Peyer's patch (tissue), 4 donors: ENCODE results near the gene SEMA3F. TPM values are rescaled to one million over a fixed set of nuclear protein-coding genes. Genes with fewer than 3 reads are reported as not detected.
A peak's percentile ranks its signal among the peaks of the same experiment; 100 is the strongest.

Experiments used
- DNase-seq, 3 donors: peaks; one replicate each; pipeline ENCODE4 v3.0.0-alpha.2; 2017 to 2019
- H3K27ac ChIP-seq, 4 donors: fragments of 200-600 bp; sonication (generic); one replicate each; pipeline ENCODE4 v1.5.1; 2016 to 2019
- H3K27me3 ChIP-seq, 2 donors: fragments of 200-600 bp; sonication (generic); one replicate each; pipeline ENCODE4 v1.5.1; 2019
- H3K36me3 ChIP-seq, 3 donors: fragments of 200-600 bp; sonication (generic); one replicate each; pipeline ENCODE4 v1.5.1; 2016 to 2019
- H3K4me1 ChIP-seq, 4 donors: fragments of 200-600 bp; sonication (generic); one replicate each; pipeline ENCODE4 v1.5.1; 2016 to 2019
- H3K4me3 ChIP-seq, 4 donors: fragments of 200-600 bp; sonication (generic); 1 replicate in 3 of 4; 2 replicates in 1 of 4; pipeline ENCODE4 v1.5.1; 2016 to 2019; ENCODE audit warnings: mild to moderate bottlenecking in 1 of 4
- H3K9me3 ChIP-seq, 4 donors: fragments of 200-600 bp; sonication (generic); one replicate each; pipeline ENCODE4 v1.5.1; 2016 to 2019; ENCODE audit warnings: mild to moderate bottlenecking in 1 of 4
- CTCF ChIP-seq, 6 experiments: fragments of 450-650 bp in 4 of 6; fragments of 200-600 bp in 2 of 6; sonication (generic) in 1 of 6; IDR thresholded peaks; one replicate each; pipeline ENCODE4 v1.5.1; 2017 to 2019; ENCODE audit warnings: antibody characterized with exemption in 6 of 6, mild to moderate bottlenecking in 3 of 6, moderate library complexity in 1 of 6
- POLR2A ChIP-seq, 2 donors: fragments of 450-650 bp; IDR thresholded peaks; one replicate each; pipeline ENCODE4 v1.5.1; 2017; ENCODE audit warnings: antibody characterized with exemption in 2 of 2, mild to moderate bottlenecking in 2 of 2, moderate library complexity in 2 of 2
- total RNA-seq, 4 donors: library from RNA; depleted of rRNA; stranded (reverse); fragments of >200 nt; gene quantifications; one replicate each; pipeline ENCODE4 v1.1.0, GENCODE V29; 2016

SEMA3F gene
- total RNA-seq, 4 donors from 2014 or later, result 21.2 to 41.0 (median 23.2) TPM

- Histone ChIP-seq H3K4me3 (no peak overlapping the region), H3K27me3 (no peaks in the 10 kb centered on the region), H3K36me3 (peaks cover 0 to 64% (median 2%) of the 10 kb centered on the region in 3 donors), H3K4me1 (peaks cover 0 to 26% (median 4%) of the 10 kb centered on the region in 4 donors), H3K9me3 (no peaks in the 10 kb centered on the region), H3K27ac (no peak overlapping the region)
- peak in 1 of 3 donors; percentile 19 for DNase-seq
- TF ChIP-seq POLR2A (IDR thresholded peaks at IDR 0.05), result no peak
- TF ChIP-seq CTCF (IDR thresholded peaks at IDR 0.05), result no peak
These were observed 35.3 kb upstream of the SEMA3F start for GRCh38 chr3:50119786-50120185.

- no peak overlapping the region for H3K27ac ChIP-seq
- no peak overlapping the region for H3K4me3 ChIP-seq
- no peaks in the 10 kb centered on the region for H3K9me3 ChIP-seq
- no peak for TF ChIP-seq CTCF (IDR thresholded peaks at IDR 0.05)
- TF ChIP-seq POLR2A (IDR thresholded peaks at IDR 0.05), result no peak
- peaks cover 0 to 57% (median 0%) of the 10 kb centered on the region in 3 donors for H3K36me3 ChIP-seq
- H3K4me1 ChIP-seq, result peaks cover 0 to 28% (median 4%) of the 10 kb centered on the region in 4 donors
- no peaks in the 10 kb centered on the region for H3K27me3 ChIP-seq
- DNase-seq, result peak in 1 of 3 donors; percentile 49
These were observed 34.6 kb upstream of the SEMA3F start for GRCh38 chr3:50120364-50121071.

GRCh38 chr3:50121072-50122032 lies 33.8 kb upstream of the SEMA3F start:
- Histone ChIP-seq H3K4me3 (no peak overlapping the region), H3K4me1 (peaks cover 0 to 36% (median 4%) of the 10 kb centered on the region in 4 donors), H3K36me3 (peaks cover 0 to 48% (median 0%) of the 10 kb centered on the region in 3 donors), H3K27me3 (no peaks in the 10 kb centered on the region), H3K27ac (no peak overlapping the region), H3K9me3 (no peaks in the 10 kb centered on the region)
- peak; percentile 69 to 91 (median 88) for TF ChIP-seq CTCF (IDR thresholded peaks at IDR 0.05)
- TF ChIP-seq POLR2A (IDR thresholded peaks at IDR 0.05), result no peak
- peak; percentile 49 to 87 (median 85) for DNase-seq

GRCh38 chr3:50122071-50122470 lies 33.1 kb upstream of the SEMA3F start:
- Histone ChIP-seq H3K4me1 (peaks cover 0 to 43% (median 5%) of the 10 kb centered on the region in 4 donors), H3K4me3 (no peak overlapping the region), H3K27ac (no peak overlapping the region), H3K36me3 (peaks cover 0 to 41% (median 0%) of the 10 kb centered on the region in 3 donors), H3K9me3 (no peaks in the 10 kb centered on the region), H3K27me3 (no peaks in the 10 kb centered on the region)
- TF ChIP-seq CTCF (IDR thresholded peaks at IDR 0.05) (peak in 2 of 6 experiments; percentile 11 to 28), POLR2A (IDR thresholded peaks at IDR 0.05) (no peak)
- no peak for DNase-seq

GRCh38 chr3:50122661-50123391 lies 32.3 kb upstream of the SEMA3F start:
- TF ChIP-seq POLR2A (IDR thresholded peaks at IDR 0.05) (no peak), CTCF (IDR thresholded peaks at IDR 0.05) (no peak)
- DNase-seq, result peak in 1 of 3 donors; percentile 52
- no peak overlapping the region for H3K4me3 ChIP-seq
- H3K36me3 ChIP-seq, result peaks cover 0 to 33% (median 0%) of the 10 kb centered on the region in 3 donors
- H3K4me1 ChIP-seq, result peaks cover 0 to 48% (median 6%) of the 10 kb centered on the region in 4 donors
- no peak overlapping the region for H3K27ac ChIP-seq
- no peaks in the 10 kb centered on the region for H3K9me3 ChIP-seq
- H3K27me3 ChIP-seq, result no peaks in the 10 kb centered on the region
